Liver (tissue), 9 donors: ENCODE data around the gene RO60. TPM values are rescaled to one million over a fixed set of nuclear protein-coding genes. Genes with fewer than 3 reads are reported as not detected.

Experiments used
- DNase-seq: peaks from one replicate; pipeline ENCODE4 v3.0.0-alpha.2; 2017; ENCODE audit warnings: low spot score
- H3K27ac ChIP-seq, 2 donors: one replicate each; pipeline ENCODE4 v1.7.0; 2013; ENCODE audit warnings: inconsistent platforms in 2 of 2, low read length in 2 of 2, control low read depth in 1 of 2, low read depth in 1 of 2, mild to moderate bottlenecking in 1 of 2
- H3K27me3 ChIP-seq, 4 donors: one replicate each; pipeline versions ENCODE4 v1.6.1 to v1.7.0; 2013; ENCODE audit warnings: low read length in 3 of 4, inconsistent platforms in 1 of 4, mild to moderate bottlenecking in 1 of 4, moderate library complexity in 1 of 4; ENCODE audit not compliant: control insufficient read depth in 4 of 4, insufficient read depth in 4 of 4
- H3K36me3 ChIP-seq, 4 donors: one replicate each; pipeline versions ENCODE4 v1.6.1 to v1.7.0; 2013; ENCODE audit warnings: low read length in 3 of 4, mild to moderate bottlenecking in 3 of 4, low read depth in 1 of 4, moderate library complexity in 1 of 4; ENCODE audit not compliant: control insufficient read depth in 4 of 4, insufficient read depth in 3 of 4
- H3K4me1 ChIP-seq, 4 donors: one replicate each; pipeline versions ENCODE4 v1.6.1 to v1.7.0; 2013; ENCODE audit warnings: low read length in 3 of 4, mild to moderate bottlenecking in 3 of 4, moderate library complexity in 1 of 4; ENCODE audit not compliant: control insufficient read depth in 4 of 4, insufficient read depth in 4 of 4
- H3K4me3 ChIP-seq, 3 donors: one replicate each; pipeline versions ENCODE4 v1.6.1 to v1.7.0; 2013; ENCODE audit warnings: low read length in 3 of 3, control low read depth in 1 of 3, low read depth in 1 of 3, mild to moderate bottlenecking in 1 of 3
- H3K9ac ChIP-seq, 2 donors: one replicate each; pipeline ENCODE4 v1.7.0; 2013; ENCODE audit warnings: low read length in 2 of 2, mild to moderate bottlenecking in 2 of 2, moderate library complexity in 2 of 2, control low read depth in 1 of 2, low read depth in 1 of 2
- H3K9me3 ChIP-seq, 4 donors: one replicate each; pipeline versions ENCODE4 v1.6.1 to v1.7.0; 2013; ENCODE audit warnings: low read length in 3 of 4; ENCODE audit not compliant: control insufficient read depth in 4 of 4
- EGR1 ChIP-seq, 2 donors: IDR thresholded peaks; 2 replicates each; pipeline ENCODE4 v1.6.1; 2016 to 2018; ENCODE audit warnings: antibody characterized with exemption in 2 of 2, low read depth in 2 of 2
- FOXA2 ChIP-seq: IDR thresholded peaks from 2 replicates; pipeline ENCODE4 v1.6.1; 2016; ENCODE audit warnings: antibody characterized with exemption
- JUND ChIP-seq, 2 donors: IDR thresholded peaks; 2 replicates each; pipeline ENCODE4 v1.6.1; 2016; ENCODE audit warnings: antibody characterized with exemption in 2 of 2
- RAD21 ChIP-seq, 2 donors: IDR thresholded peaks; 2 replicates each; pipeline ENCODE4 v1.6.1; 2016; ENCODE audit warnings: antibody characterized with exemption in 2 of 2, mild to moderate bottlenecking in 2 of 2
- TAF1 ChIP-seq: conservative IDR thresholded peaks from 2 replicates; pipeline ENCODE4 v1.6.1; 2016; ENCODE audit warnings: antibody characterized with exemption, mild to moderate bottlenecking
- WGBS: extraction: QIAGEN DNeasy Blood & Tissue Kit; methylation state at CpG from one replicate; pipeline ENCODE4 v1.1.7; 2013; 5-methylcytosine and 5-hydroxymethylcytosine counted together
- polyA plus RNA-seq, 2 donors: library from polyadenylated mRNA; stranded (reverse) in 1 of 2; unstranded in 1 of 2; fragments of 200-250 nt in 1 of 2; fragments of >200 nt in 1 of 2; fragmentation: Nextera tagmentation in 1 of 2; extraction: Ambion mirVana in 1 of 2; gene quantifications; one replicate each; pipeline versions ENCODE4 v1.2.1 to v1.2.3, GENCODE V29; 2013 to 2015
- total RNA-seq, 2 donors: library from RNA; depleted of rRNA; stranded (reverse); fragments of >200 nt; gene quantifications; one replicate each; pipeline ENCODE4 v1.2.3, GENCODE V29; 2014
- TF ChIP-seq, protein P1 (sequence below): IDR thresholded peaks from 2 replicates; pipeline ENCODE4 v1.6.1; 2016; ENCODE audit warnings: antibody characterized with exemption
- TF ChIP-seq, protein P2 (sequence below): fragments of 150-350 bp; IDR thresholded peaks from 2 replicates; pipeline ENCODE4 v1.5.1; 2017; ENCODE audit warnings: improper control_type of control experiment, low read depth, low read length; ENCODE audit not compliant: missing input control
- TF ChIP-seq, protein P3 (sequence below): IDR thresholded peaks from 2 replicates; pipeline ENCODE4 v1.6.1; 2016; ENCODE audit warnings: antibody characterized with exemption
- TF ChIP-seq, protein P4 (sequence below): IDR thresholded peaks from 2 replicates; pipeline ENCODE4 v1.6.1; 2016; ENCODE audit warnings: antibody characterized with exemption
- donor health status: healthy.
- donor health status: healthy.
- donor health status: healthy.
- donor health status: healthy.
- donor health status: healthy.

The RO60 gene
- total and polyA plus RNA-seq, 4 donors: 5.9 to 121 (median 34.9) TPM

DNA sequence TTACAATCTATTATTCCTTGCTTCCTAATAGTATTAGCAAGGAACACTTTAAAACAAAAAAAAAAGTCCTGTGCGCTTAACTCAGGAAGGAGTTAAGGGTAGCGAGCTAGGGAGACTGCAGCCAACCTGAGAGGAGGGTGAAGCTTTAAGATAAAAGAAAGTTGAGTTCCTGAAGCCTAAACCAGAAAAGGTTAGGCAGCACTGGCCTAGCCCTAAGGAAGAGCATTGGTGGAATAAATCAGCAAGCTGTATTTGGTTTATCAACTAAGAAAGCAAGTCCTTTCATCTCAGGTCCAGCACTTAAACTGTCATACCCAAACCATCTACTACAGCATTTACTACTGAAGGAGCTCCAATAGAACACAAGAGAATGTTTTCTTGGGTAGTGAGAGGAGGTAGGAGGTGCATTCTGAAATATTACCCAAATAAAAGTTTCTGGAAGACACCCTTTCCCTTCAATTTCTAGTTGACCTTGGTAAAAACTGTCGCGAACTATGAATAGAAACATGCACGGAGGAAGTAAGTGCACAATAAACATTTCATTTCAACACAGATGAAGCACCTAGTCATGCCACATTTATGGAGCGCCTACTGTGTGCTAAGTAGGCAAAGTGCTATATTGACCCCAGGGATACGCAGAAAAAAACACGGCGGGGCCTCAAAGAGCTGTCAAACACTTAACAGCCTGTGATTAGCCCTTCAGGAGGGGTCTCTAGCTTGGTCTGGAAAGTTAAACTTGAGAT lies 44.5 kb downstream of the RO60 start:
- no peaks in the 10 kb centered on the region for H3K9me3 ChIP-seq
- no peak for DNase-seq
- H3K9ac ChIP-seq: peak overlapping the region; percentile 94
- peak overlapping the region; percentile 93 to 96 for H3K27ac ChIP-seq
- H3K27me3 ChIP-seq: no peaks in the 10 kb centered on the region
- 35% methylated on average over 9 of the region's 9 CpGs for WGBS
- peaks cover 5 to 15% (median 13%) of the 10 kb centered on the region in 4 donors for H3K36me3 ChIP-seq
- TF ChIP-seq JUND (IDR thresholded peaks at IDR 0.05) (no peak), FOXA2 (no peak), EGR1 (IDR thresholded peaks at IDR 0.05; ENCODE audit: low read depth in 2 of 2) (no peak), TAF1 (no peak)
- TF ChIP-seq, protein P1, sequence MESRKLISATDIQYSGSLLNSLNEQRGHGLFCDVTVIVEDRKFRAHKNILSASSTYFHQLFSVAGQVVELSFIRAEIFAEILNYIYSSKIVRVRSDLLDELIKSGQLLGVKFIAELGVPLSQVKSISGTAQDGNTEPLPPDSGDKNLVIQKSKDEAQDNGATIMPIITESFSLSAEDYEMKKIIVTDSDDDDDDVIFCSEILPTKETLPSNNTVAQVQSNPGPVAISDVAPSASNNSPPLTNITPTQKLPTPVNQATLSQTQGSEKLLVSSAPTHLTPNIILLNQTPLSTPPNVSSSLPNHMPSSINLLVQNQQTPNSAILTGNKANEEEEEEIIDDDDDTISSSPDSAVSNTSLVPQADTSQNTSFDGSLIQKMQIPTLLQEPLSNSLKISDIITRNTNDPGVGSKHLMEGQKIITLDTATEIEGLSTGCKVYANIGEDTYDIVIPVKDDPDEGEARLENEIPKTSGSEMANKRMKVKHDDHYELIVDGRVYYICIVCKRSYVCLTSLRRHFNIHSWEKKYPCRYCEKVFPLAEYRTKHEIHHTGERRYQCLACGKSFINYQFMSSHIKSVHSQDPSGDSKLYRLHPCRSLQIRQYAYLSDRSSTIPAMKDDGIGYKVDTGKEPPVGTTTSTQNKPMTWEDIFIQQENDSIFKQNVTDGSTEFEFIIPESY: no peak
- TF ChIP-seq, protein P2, sequence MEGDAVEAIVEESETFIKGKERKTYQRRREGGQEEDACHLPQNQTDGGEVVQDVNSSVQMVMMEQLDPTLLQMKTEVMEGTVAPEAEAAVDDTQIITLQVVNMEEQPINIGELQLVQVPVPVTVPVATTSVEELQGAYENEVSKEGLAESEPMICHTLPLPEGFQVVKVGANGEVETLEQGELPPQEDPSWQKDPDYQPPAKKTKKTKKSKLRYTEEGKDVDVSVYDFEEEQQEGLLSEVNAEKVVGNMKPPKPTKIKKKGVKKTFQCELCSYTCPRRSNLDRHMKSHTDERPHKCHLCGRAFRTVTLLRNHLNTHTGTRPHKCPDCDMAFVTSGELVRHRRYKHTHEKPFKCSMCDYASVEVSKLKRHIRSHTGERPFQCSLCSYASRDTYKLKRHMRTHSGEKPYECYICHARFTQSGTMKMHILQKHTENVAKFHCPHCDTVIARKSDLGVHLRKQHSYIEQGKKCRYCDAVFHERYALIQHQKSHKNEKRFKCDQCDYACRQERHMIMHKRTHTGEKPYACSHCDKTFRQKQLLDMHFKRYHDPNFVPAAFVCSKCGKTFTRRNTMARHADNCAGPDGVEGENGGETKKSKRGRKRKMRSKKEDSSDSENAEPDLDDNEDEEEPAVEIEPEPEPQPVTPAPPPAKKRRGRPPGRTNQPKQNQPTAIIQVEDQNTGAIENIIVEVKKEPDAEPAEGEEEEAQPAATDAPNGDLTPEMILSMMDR: no peak
- TF ChIP-seq, protein P3, sequence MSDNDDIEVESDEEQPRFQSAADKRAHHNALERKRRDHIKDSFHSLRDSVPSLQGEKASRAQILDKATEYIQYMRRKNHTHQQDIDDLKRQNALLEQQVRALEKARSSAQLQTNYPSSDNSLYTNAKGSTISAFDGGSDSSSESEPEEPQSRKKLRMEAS: no peak
- TF ChIP-seq, protein P4, sequence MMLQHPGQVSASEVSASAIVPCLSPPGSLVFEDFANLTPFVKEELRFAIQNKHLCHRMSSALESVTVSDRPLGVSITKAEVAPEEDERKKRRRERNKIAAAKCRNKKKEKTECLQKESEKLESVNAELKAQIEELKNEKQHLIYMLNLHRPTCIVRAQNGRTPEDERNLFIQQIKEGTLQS: no peak
- peaks cover 0 to 19% (median 9%) of the 10 kb centered on the region in 4 donors for H3K4me1 ChIP-seq
- peak overlapping the region; percentile 87 to 91 (median 90) for H3K4me3 ChIP-seq

DNA sequence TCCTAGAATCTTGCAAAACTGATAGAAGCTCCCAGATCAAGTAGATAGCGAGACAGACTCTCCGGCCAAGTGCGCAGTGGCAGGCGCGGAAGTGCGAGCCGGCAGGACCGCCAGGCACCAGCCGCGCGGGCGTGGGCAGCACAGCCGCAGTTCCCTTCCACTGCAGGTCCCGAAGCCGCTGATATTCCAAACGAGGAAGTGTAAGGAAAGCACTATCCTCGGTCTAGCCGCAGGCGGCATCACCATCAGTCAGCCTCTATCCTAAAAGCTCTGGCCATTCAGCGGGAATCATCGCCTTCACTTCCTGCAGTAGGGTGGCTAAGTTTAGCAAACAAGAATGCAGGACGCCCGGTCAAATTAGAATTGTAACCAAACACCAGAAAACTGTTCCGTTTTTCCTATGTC lies 45.1 kb downstream of the RO60 start:
- Histone ChIP-seq H3K27me3 (no peaks in the 10 kb centered on the region), H3K9me3 (no peaks in the 10 kb centered on the region), H3K4me1 (peaks cover 0 to 19% (median 9%) of the 10 kb centered on the region in 4 donors), H3K36me3 (peaks cover 1 to 10% (median 8%) of the 10 kb centered on the region in 4 donors), H3K27ac (peak overlapping the region; percentile 93 to 96), H3K9ac (peak overlapping the region; percentile 94), H3K4me3 (peak overlapping the region; percentile 87 to 91 (median 90))
- under 1% methylated on average over 24 of the region's 24 CpGs for WGBS
- peak; percentile 50 for DNase-seq
- TF ChIP-seq RAD21 (IDR thresholded peaks at IDR 0.05) (peak in 1 of 2 donors; percentile 23), EGR1 (IDR thresholded peaks at IDR 0.05; ENCODE audit: low read depth in 2 of 2) (no peak)
- TF ChIP-seq, protein P4: no peak
